Hepatocyte (in vitro differentiated cells): ENCODE measurements around the gene HECTD4. TPM values are rescaled to one million over a fixed set of nuclear protein-coding genes. Genes with fewer than 3 reads are reported as not detected.

ENCODE experiments used
- DNase-seq: peaks from one replicate; pipeline ENCODE4 v3.0.0-alpha.2; 2016; ENCODE audit warnings: low spot score
- H2AFZ ChIP-seq: fragments of 200-600 bp; sonication (generic); 2 replicates; pipeline ENCODE4 v1.6.0; 2016; ENCODE audit warnings: antibody characterized with exemption, mild to moderate bottlenecking
- H3K27ac ChIP-seq: fragments of 200-600 bp; sonication (generic); 2 replicates; pipeline ENCODE4 v1.5.1; 2016; ENCODE audit warnings: mild to moderate bottlenecking
- H3K27me3 ChIP-seq: fragments of 200-600 bp; sonication (generic); 2 replicates; pipeline ENCODE4 v1.6.1; 2016
- H3K36me3 ChIP-seq: fragments of 200-600 bp; sonication (generic); replicated peaks from 2 replicates; pipeline ENCODE4 v1.5.1; 2016; ENCODE audit warnings: low read depth; ENCODE audit not compliant: insufficient read depth
- H3K4me1 ChIP-seq: fragments of 200-600 bp; sonication (generic); 2 replicates; pipeline ENCODE4 v1.5.1; 2016; ENCODE audit warnings: mild to moderate bottlenecking, moderate library complexity; ENCODE audit not compliant: insufficient read depth
- H3K4me2 ChIP-seq: fragments of 200-600 bp; sonication (generic); 2 replicates; pipeline ENCODE4 v1.6.0; 2016
- H3K4me3 ChIP-seq: fragments of 200-600 bp; sonication (generic); 2 replicates; pipeline ENCODE4 v1.5.1; 2016; ENCODE audit warnings: mild to moderate bottlenecking
- H3K79me2 ChIP-seq: fragments of 200-600 bp; sonication (generic); 2 replicates; pipeline ENCODE4 v1.6.0; 2017; ENCODE audit warnings: mild to moderate bottlenecking
- H3K9me2 ChIP-seq: fragments of 200-600 bp; sonication (generic); replicated peaks from 2 replicates; pipeline ENCODE4 v1.6.0; 2017; ENCODE audit warnings: mild to moderate bottlenecking; ENCODE audit not compliant: insufficient read depth
- H3K9me3 ChIP-seq: fragments of 200-600 bp; sonication (generic); 2 replicates; pipeline ENCODE4 v1.5.1; 2016; ENCODE audit warnings: low read depth, mild to moderate bottlenecking
- H4K20me1 ChIP-seq: fragments of 200-600 bp; sonication (generic); 2 replicates; pipeline ENCODE4 v1.6.0; 2016; ENCODE audit warnings: mild to moderate bottlenecking; ENCODE audit not compliant: insufficient read depth, poor library complexity, severe bottlenecking
- EZH2 ChIP-seq: fragments of 200-600 bp; sonication (generic); IDR thresholded peaks from 2 replicates; pipeline ENCODE4 v1.6.1; 2016; ENCODE audit warnings: antibody characterized with exemption, mild to moderate bottlenecking, borderline replicate concordance
- EZH2phosphoT487 ChIP-seq: fragments of 200-600 bp; sonication (generic); IDR thresholded peaks from one replicate; pipeline ENCODE4 v1.6.1; 2018; ENCODE audit warnings: antibody characterized with exemption, mild to moderate bottlenecking, low read depth, moderate library complexity; ENCODE audit not compliant: unreplicated experiment, severe bottlenecking
- WGBS: methylation state at CpG from one replicate; pipeline ENCODE4 v1.1.6; 2016; ENCODE audit warnings: low lambda C conversion rate; ENCODE audit errors: missing lambda C conversion rate; 5-methylcytosine and 5-hydroxymethylcytosine counted together
- polyA plus RNA-seq: library from polyadenylated mRNA; unstranded; fragments of >200 nt; fragmentation: Nextera tagmentation; extraction: Ambion mirVana; gene quantifications from 2 replicates; pipeline ENCODE4 v1.2.1, GENCODE V29; 2016
- total RNA-seq: library from RNA; depleted of rRNA; stranded (reverse); fragments of >200 nt; gene quantifications from 2 replicates; pipeline ENCODE4 v1.2.3, GENCODE V29; 2014
- TF ChIP-seq, protein P1 (sequence below): fragments of 200-600 bp; sonication (generic); IDR thresholded peaks from 2 replicates; pipeline ENCODE4 v1.5.1; 2016; ENCODE audit warnings: antibody characterized with exemption, mild to moderate bottlenecking; ENCODE audit not compliant: poor library complexity

HECTD4 gene
- total and polyA plus RNA-seq, 2 experiments from 2014 or later = 22.7 to 27.1 TPM

DNA sequence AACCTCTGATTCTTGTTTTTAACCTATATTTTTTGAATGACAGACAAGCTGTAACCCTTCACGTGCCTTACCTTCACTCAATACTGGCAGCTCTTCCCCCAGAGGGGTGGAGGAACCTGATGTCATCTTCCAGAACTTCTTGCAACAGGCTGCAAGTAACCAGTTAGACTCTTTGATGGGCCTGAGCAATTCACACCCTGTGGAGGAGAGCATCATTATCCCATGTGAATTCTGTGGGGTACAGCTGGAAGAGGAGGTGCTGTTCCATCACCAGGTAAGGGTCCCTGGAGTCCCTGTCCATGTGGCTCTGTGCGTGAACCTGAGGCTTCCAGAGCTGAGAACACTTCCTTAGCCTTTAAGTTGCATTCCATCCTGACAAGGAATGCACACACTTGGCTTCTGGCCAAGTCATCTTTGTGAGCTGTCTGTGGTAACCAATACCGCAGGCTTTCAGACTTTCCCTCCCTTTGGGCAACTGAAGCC, 234.2 kb downstream of the HECTD4 start:
- H3K4me3 ChIP-seq = no peak overlapping the region
- H2AFZ ChIP-seq = no peak overlapping the region
- DNase-seq = peak; percentile 45
- H3K27me3 ChIP-seq = no peaks in the 10 kb centered on the region
- no peaks in the 10 kb centered on the region for H4K20me1 ChIP-seq
- 78% methylated on average over 3 of the region's 3 CpGs for WGBS
- H3K27ac ChIP-seq = no peak overlapping the region
- H3K4me1 ChIP-seq = peaks cover 8% of the 10 kb centered on the region
- no peaks in the 10 kb centered on the region for H3K36me3 ChIP-seq
- no peaks in the 10 kb centered on the region for H3K9me2 ChIP-seq
- H3K4me2 ChIP-seq = no peak overlapping the region
- TF ChIP-seq, protein P1, sequence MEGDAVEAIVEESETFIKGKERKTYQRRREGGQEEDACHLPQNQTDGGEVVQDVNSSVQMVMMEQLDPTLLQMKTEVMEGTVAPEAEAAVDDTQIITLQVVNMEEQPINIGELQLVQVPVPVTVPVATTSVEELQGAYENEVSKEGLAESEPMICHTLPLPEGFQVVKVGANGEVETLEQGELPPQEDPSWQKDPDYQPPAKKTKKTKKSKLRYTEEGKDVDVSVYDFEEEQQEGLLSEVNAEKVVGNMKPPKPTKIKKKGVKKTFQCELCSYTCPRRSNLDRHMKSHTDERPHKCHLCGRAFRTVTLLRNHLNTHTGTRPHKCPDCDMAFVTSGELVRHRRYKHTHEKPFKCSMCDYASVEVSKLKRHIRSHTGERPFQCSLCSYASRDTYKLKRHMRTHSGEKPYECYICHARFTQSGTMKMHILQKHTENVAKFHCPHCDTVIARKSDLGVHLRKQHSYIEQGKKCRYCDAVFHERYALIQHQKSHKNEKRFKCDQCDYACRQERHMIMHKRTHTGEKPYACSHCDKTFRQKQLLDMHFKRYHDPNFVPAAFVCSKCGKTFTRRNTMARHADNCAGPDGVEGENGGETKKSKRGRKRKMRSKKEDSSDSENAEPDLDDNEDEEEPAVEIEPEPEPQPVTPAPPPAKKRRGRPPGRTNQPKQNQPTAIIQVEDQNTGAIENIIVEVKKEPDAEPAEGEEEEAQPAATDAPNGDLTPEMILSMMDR = no peak
- no peak for TF ChIP-seq EZH2
- no peak for TF ChIP-seq EZH2phosphoT487
- no peaks in the 10 kb centered on the region for H3K79me2 ChIP-seq
- no peaks in the 10 kb centered on the region for H3K9me3 ChIP-seq

DNA sequence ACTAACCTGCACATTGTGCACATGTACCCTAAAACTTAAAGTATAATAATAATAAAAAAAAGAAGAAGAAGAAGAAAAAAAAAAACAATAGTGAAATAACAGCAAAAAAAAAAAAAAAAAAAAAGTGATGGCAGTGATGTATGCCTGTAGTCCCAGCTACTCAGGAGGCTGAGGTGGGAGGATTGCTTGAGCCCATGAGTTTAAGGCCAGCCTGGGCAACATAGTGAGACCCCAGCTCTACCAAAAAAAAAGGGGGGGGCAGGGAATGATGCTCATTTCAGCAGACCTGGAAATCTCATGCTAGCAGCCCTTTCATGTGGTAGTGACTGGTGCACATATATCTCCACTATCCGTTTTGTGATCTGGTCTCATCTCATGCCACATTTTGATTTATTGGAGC, 236.1 kb downstream of the HECTD4 start:
- H3K79me2 ChIP-seq = no peaks in the 10 kb centered on the region
- DNase-seq = no peak
- no peaks in the 10 kb centered on the region for H3K36me3 ChIP-seq
- no peaks in the 10 kb centered on the region for H3K9me2 ChIP-seq
- no peak for TF ChIP-seq EZH2phosphoT487
- TF ChIP-seq EZH2 = no peak
- TF ChIP-seq, protein P1 = no peak
- WGBS = 95% methylated on average over 1 of the region's 1 CpG
- no peaks in the 10 kb centered on the region for H3K9me3 ChIP-seq
- no peaks in the 10 kb centered on the region for H4K20me1 ChIP-seq
- no peak overlapping the region for H3K4me3 ChIP-seq
- no peaks in the 10 kb centered on the region for H3K27me3 ChIP-seq
- no peak overlapping the region for H2AFZ ChIP-seq
- no peak overlapping the region for H3K4me2 ChIP-seq
- no peak overlapping the region for H3K27ac ChIP-seq
- peaks cover 8% of the 10 kb centered on the region for H3K4me1 ChIP-seq

GRCh38 chr12:112140728-112141127, 241.5 kb downstream of the HECTD4 start:
- 97% methylated on average over 5 of the region's 5 CpGs for WGBS
- H3K36me3 ChIP-seq = no peaks in the 10 kb centered on the region
- TF ChIP-seq EZH2 = no peak
- TF ChIP-seq EZH2phosphoT487 = no peak

GRCh38 chr12:112134731-112135130, 247.5 kb downstream of the HECTD4 start:
- no peak for DNase-seq
- Histone ChIP-seq H3K27ac (no peak overlapping the region), H4K20me1 (no peaks in the 10 kb centered on the region), H3K36me3 (no peaks in the 10 kb centered on the region), H3K4me2 (no peak overlapping the region), H3K79me2 (peaks cover 27% of the 10 kb centered on the region), H3K9me3 (no peaks in the 10 kb centered on the region), H3K4me1 (peaks cover 8% of the 10 kb centered on the region), H3K4me3 (no peak overlapping the region), H3K9me2 (no peaks in the 10 kb centered on the region), H3K27me3 (no peaks in the 10 kb centered on the region), H2AFZ (no peak overlapping the region)
- TF ChIP-seq, protein P1 = no peak
- WGBS = 90% methylated on average over 3 of the region's 3 CpGs

More at GRCh38 chr12:112140728-112141127, 241.5 kb downstream of the HECTD4 start:
- Histone ChIP-seq H3K27ac (no peak overlapping the region), H3K4me2 (no peak overlapping the region), H3K79me2 (no peaks in the 10 kb centered on the region), H3K9me3 (no peaks in the 10 kb centered on the region), H3K4me1 (no peaks in the 10 kb centered on the region), H4K20me1 (no peaks in the 10 kb centered on the region), H3K9me2 (no peaks in the 10 kb centered on the region), H3K4me3 (no peak overlapping the region), H2AFZ (no peak overlapping the region), H3K27me3 (no peaks in the 10 kb centered on the region)
- no peak for DNase-seq
